ENCODE results near the gene TBC1D3G. TPM values are rescaled to one million over a fixed set of nuclear protein-coding genes. Genes with fewer than 3 reads are reported as not detected.

Gene TBC1D3G
- polyA plus RNA-seq, 1 donor from 2014 or later, result not detected

Small RNA genes lying within 50 kb of the gene (small RNA-seq; reads per million reads assigned to genes)
- gene RF00019, result 0 to 1.2 (median 0) reads per million in 3 experiments

Other genes with a start within 250 kb of the TBC1D3G start
- gene CCL3, start 233.7 kb upstream of the TBC1D3G start, polyA plus RNA-seq, result not detected in 2 replicates
- gene CCL4, start 220.1 kb upstream of the TBC1D3G start, polyA plus RNA-seq, result not detected in 2 replicates
- 6.9 and 9.8 TPM in 2 replicates for gene TBC1D3B, start 147.2 kb upstream of the TBC1D3G start, polyA plus RNA-seq
- not detected in 2 replicates for gene CCL3L1, start 127.1 kb upstream of the TBC1D3G start, polyA plus RNA-seq
- gene CCL4L2, start 112.8 kb upstream of the TBC1D3G start, polyA plus RNA-seq, result not detected in 2 replicates
- gene TBC1D3I, start 59.3 kb upstream of the TBC1D3G start, polyA plus RNA-seq, result 0.32 and 4.2 TPM in 2 replicates
- gene TBC1D3H, start 64.6 kb downstream of the TBC1D3G start, polyA plus RNA-seq, result 2.0 TPM in 1 of 2 replicates, not detected in the other
- gene ZNHIT3, start 162.8 kb downstream of the TBC1D3G start, polyA plus RNA-seq, result 196 and 226 TPM in 2 replicates
- 51.5 and 66.7 TPM in 2 replicates for gene MYO19, start 211.0 kb downstream of the TBC1D3G start, polyA plus RNA-seq
- 2.7 and 5.4 TPM in 2 replicates for gene PIGW, start 211.1 kb downstream of the TBC1D3G start, polyA plus RNA-seq
- 99.3 and 112 TPM in 2 replicates for gene GGNBP2, start 221.0 kb downstream of the TBC1D3G start, polyA plus RNA-seq